SU-DHL-6 (cell line): Measurements from ENCODE around the gene DEPDC4.
"Not testable (repeated sequence)": the region's sequence is repeated elsewhere in the genome, so short reads cannot be mapped to it uniquely, and the experiment has no call there.

Experiments
- H2AFZ ChIP-seq: fragments of 200-600 bp; sonication (generic); 2 replicates; pipeline ENCODE4 v1.6.1; 2014; ENCODE audit warnings: low read depth, mild to moderate bottlenecking, moderate library complexity, mixed read lengths, antibody characterized with exemption, low read length; ENCODE audit not compliant: severe bottlenecking
- H3F3A ChIP-seq: fragments of 200-600 bp; shearing (Covaris generic); 2 replicates; pipeline ENCODE4 v1.6.0; 2016; ENCODE audit warnings: antibody characterized with exemption, mild to moderate bottlenecking; ENCODE audit not compliant: insufficient read depth
- H3K27ac ChIP-seq: fragments of 200-600 bp; sonication (generic); 2 replicates; pipeline ENCODE4 v1.5.1; 2016; ENCODE audit warnings: low read depth, mild to moderate bottlenecking, low read length, moderate library complexity, mixed read lengths
- H3K27me3 ChIP-seq: fragments of 200-600 bp; sonication (generic), shearing (Covaris generic); 2 replicates; pipeline ENCODE4 v1.6.0; 2014; ENCODE audit warnings: mild to moderate bottlenecking, low read length
- H3K36me3 ChIP-seq: fragments of 200-600 bp; sonication (generic); 2 replicates; pipeline ENCODE4 v1.6.1; 2014; ENCODE audit warnings: mild to moderate bottlenecking, low read length, mixed read lengths
- H3K4me2 ChIP-seq: fragments of 300-600, 200-600 bp; shearing (Covaris generic), sonication (generic); 2 replicates; pipeline ENCODE4 v1.6.0; 2014; ENCODE audit warnings: low read length, low read depth, mild to moderate bottlenecking; ENCODE audit not compliant: poor library complexity, severe bottlenecking
- H3K4me3 ChIP-seq: fragments of 200-600 bp; sonication (generic); 2 replicates; pipeline ENCODE4 v1.5.1; 2014; ENCODE audit warnings: antibody characterized with exemption, low read length, mild to moderate bottlenecking, mixed read lengths; ENCODE audit not compliant: insufficient read depth, poor library complexity, severe bottlenecking
- H3K79me2 ChIP-seq: fragments of 200-600 bp; sonication (generic); 2 replicates; pipeline ENCODE4 v1.6.1; 2014; ENCODE audit warnings: mild to moderate bottlenecking, low read length, moderate library complexity; ENCODE audit not compliant: insufficient read depth
- H3K9ac ChIP-seq: fragments of 200-600 bp; sonication (generic); 2 replicates; pipeline ENCODE4 v1.7.0; 2014; ENCODE audit warnings: mild to moderate bottlenecking, low read length
- H3K9me2 ChIP-seq: fragments of 200-600 bp; sonication (generic); replicated peaks from 2 replicates; pipeline ENCODE4 v1.6.1; 2014; ENCODE audit warnings: low read length; ENCODE audit not compliant: insufficient read depth
- H3K9me3 ChIP-seq: fragments of 200-600 bp; sonication (generic); 2 replicates; pipeline ENCODE4 v1.6.1; 2014; ENCODE audit warnings: low read length, mixed read lengths; ENCODE audit not compliant: insufficient read depth
- H4K20me1 ChIP-seq: fragments of 200-600 bp; sonication (generic); 2 replicates; pipeline ENCODE4 v1.6.1; 2014; ENCODE audit warnings: low read depth, mild to moderate bottlenecking, antibody characterized with exemption, low read length, moderate library complexity, mixed read lengths
- EZH2phosphoT487 ChIP-seq: fragments of 200-600 bp; sonication (generic), shearing (Covaris generic); conservative IDR thresholded peaks from 2 replicates; pipeline ENCODE4 v1.6.1; 2018; ENCODE audit warnings: mild to moderate bottlenecking, antibody characterized with exemption, low read length, moderate library complexity, mixed read lengths
- TF ChIP-seq, protein P1 (sequence below): fragments of 200-600 bp; sonication (generic); IDR thresholded peaks from one replicate; pipeline ENCODE4 v1.5.1; 2017; ENCODE audit warnings: antibody characterized with exemption, mild to moderate bottlenecking, low read length, moderate library complexity; ENCODE audit not compliant: insufficient read depth, poor library complexity, severe bottlenecking

The DEPDC4 gene

DNA sequence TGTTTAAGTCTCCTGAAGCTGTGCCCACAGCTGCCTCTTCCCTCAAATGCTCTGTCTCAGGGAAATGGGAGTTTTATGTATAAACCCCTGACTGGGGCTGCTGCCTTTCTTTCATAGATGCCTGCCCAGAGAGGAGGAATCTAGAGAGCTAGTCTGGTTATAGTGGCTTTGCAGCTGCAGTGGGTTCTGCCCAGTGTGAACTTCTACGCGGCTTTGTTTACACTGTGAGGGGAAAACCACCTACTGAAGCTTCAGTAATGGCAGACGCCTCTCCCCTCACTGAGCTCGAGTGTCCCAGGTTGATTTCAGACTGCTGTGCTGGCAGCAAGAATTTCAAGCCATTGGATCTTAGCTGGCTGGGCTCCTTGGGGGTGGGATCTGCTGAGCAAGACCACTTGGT is 37.0 kb upstream of the DEPDC4 start:
- TF ChIP-seq EZH2phosphoT487: no peak
- TF ChIP-seq, protein P1, sequence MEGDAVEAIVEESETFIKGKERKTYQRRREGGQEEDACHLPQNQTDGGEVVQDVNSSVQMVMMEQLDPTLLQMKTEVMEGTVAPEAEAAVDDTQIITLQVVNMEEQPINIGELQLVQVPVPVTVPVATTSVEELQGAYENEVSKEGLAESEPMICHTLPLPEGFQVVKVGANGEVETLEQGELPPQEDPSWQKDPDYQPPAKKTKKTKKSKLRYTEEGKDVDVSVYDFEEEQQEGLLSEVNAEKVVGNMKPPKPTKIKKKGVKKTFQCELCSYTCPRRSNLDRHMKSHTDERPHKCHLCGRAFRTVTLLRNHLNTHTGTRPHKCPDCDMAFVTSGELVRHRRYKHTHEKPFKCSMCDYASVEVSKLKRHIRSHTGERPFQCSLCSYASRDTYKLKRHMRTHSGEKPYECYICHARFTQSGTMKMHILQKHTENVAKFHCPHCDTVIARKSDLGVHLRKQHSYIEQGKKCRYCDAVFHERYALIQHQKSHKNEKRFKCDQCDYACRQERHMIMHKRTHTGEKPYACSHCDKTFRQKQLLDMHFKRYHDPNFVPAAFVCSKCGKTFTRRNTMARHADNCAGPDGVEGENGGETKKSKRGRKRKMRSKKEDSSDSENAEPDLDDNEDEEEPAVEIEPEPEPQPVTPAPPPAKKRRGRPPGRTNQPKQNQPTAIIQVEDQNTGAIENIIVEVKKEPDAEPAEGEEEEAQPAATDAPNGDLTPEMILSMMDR: no peak
- no peak overlapping the region for H3K4me3 ChIP-seq
- H3K27me3 ChIP-seq: no peaks in the 10 kb centered on the region
- no peaks in the 10 kb centered on the region for H3F3A ChIP-seq
- no peak overlapping the region for H2AFZ ChIP-seq
- H3K9me2 ChIP-seq: no peaks in the 10 kb centered on the region
- no peak overlapping the region for H3K4me2 ChIP-seq
- H3K79me2 ChIP-seq: no peaks in the 10 kb centered on the region
- no peak overlapping the region for H3K9ac ChIP-seq
- no peak overlapping the region for H3K27ac ChIP-seq
- H3K36me3 ChIP-seq: peaks cover 9% of the 10 kb centered on the region
- H3K9me3 ChIP-seq: no peaks in the 10 kb centered on the region
- no peaks in the 10 kb centered on the region for H4K20me1 ChIP-seq

DNA sequence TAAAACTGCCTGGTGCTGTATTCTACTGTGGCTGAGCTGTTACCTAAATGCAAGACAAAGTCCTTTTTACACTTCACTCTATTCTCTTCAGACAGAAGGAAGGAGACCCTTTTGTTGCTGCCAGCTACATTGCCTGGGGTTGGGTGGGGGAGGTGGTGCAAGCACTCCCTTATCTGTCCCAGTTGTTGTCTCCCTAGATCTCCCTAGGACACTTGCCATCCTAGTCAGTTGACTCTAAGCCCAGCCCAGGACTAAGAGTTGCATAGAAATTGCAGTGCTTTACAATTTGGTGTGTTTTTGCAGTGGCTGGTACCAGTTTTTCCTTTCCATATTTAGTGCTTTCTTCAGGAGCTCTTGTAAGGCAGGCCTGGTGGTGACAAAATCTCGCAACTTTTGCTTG is 35.2 kb upstream of the DEPDC4 start:
- Histone ChIP-seq H2AFZ (no peak overlapping the region), H3K79me2 (no peaks in the 10 kb centered on the region), H3K9me2 (no peaks in the 10 kb centered on the region), H3K4me3 (no peak overlapping the region), H3K27me3 (no peaks in the 10 kb centered on the region), H4K20me1 (no peaks in the 10 kb centered on the region), H3K36me3 (peaks cover 11% of the 10 kb centered on the region), H3K4me2 (no peak overlapping the region), H3K9me3 (no peaks in the 10 kb centered on the region), H3F3A (no peaks in the 10 kb centered on the region), H3K9ac (no peak overlapping the region), H3K27ac (no peak overlapping the region)
- TF ChIP-seq EZH2phosphoT487: no peak
- TF ChIP-seq, protein P1: no peak

DNA sequence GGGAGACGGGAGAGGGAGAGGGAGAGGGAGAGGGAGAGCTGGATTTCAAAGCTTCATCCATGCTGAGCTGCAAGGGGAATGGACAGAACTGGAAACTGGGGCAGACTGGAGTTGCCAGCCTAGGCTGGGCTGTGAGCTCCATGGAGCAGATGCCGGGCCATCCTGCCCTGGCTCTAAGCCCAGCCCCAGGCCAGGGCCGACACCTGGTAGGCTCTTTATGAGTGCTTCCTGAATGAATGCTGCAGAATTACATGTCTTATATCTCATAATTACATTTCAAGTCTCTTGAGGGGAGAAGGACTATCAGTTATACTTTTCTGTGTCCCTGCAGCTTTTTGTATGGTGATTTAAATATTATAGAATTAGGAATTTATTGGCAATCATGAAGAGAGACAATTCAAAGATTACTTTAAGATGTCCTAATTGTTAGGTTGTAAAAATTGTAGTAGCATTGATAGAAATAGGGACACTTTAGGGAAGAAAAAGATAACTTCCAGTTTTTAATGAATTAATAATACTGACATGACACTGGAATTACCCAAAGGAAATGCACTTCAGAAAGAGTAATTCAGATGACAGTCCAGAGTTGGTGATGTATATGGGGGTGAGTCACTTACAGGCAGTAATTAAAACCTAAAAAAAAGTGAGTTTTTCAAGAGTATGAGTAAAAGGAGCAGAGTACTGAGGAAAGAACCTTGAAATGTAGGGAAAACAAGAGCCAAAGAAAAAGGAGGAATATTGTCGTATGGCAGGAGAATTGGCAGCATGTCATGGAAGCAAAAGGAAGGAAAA is 29.1 kb upstream of the DEPDC4 start:
- H3F3A ChIP-seq: no peaks in the 10 kb centered on the region
- no peaks in the 10 kb centered on the region for H3K9me2 ChIP-seq
- no peaks in the 10 kb centered on the region for H4K20me1 ChIP-seq
- no peak overlapping the region for H2AFZ ChIP-seq
- H3K36me3 ChIP-seq: peaks cover 10% of the 10 kb centered on the region
- no peak overlapping the region for H3K4me3 ChIP-seq
- no peak overlapping the region for H3K9ac ChIP-seq
- H3K27ac ChIP-seq: no peak overlapping the region
- TF ChIP-seq, protein P1: no peak
- no peak for TF ChIP-seq EZH2phosphoT487
- no peaks in the 10 kb centered on the region for H3K9me3 ChIP-seq
- H3K79me2 ChIP-seq: no peaks in the 10 kb centered on the region
- H3K27me3 ChIP-seq: no peaks in the 10 kb centered on the region
- no peak overlapping the region for H3K4me2 ChIP-seq

DNA sequence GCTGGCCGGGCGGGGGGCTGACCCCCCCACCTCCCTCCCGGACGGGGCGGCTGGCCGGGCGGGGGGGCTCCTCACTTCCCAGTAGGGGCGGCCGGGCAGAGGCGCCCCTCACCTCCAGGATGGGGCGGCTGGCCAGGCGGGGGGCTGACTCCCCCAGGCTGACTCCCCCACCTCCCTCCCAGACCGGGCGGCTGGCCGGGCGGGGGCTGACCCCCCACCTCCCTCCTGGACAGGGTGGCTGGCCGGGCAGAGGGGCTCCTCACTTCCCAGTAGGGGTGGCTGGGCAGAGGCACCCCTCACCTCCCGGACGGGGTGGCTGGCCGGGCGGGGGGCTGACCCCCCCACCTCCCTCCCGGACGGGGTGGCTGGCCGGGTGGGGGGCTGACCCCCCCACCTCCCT is 27.5 kb upstream of the DEPDC4 start:
- not testable (repeated sequence) for H3F3A ChIP-seq, H3K4me2 ChIP-seq, H3K9me3 ChIP-seq, H3K4me3 ChIP-seq, H4K20me1 ChIP-seq, H3K9me2 ChIP-seq, H3K27ac ChIP-seq, H2AFZ ChIP-seq, H3K36me3 ChIP-seq, H3K79me2 ChIP-seq, H3K9ac ChIP-seq, H3K27me3 ChIP-seq
